Right atrium auricular region (tissue), 2 donors: ENCODE measurements around the gene WDR4. TPM values are rescaled to one million over a fixed set of nuclear protein-coding genes. Genes with fewer than 3 reads are reported as not detected.
"Not testable (repeated sequence)": the region's sequence is repeated elsewhere in the genome, so short reads cannot be mapped to it uniquely, and the experiment has no call there.

ENCODE experiments used
- DNase-seq: peaks from one replicate; pipeline ENCODE4 v3.0.0-alpha.2; 2019; ENCODE audit warnings: low spot score
- H3K27ac ChIP-seq, 2 donors: fragments of 200-600 bp; sonication (generic); 1 replicate in 1 of 2; 2 replicates in 1 of 2; pipeline ENCODE4 v1.5.1; 2016 to 2019
- H3K27me3 ChIP-seq, 2 donors: fragments of 200-600 bp; sonication (generic); one replicate each; pipeline versions ENCODE4 v1.5.1 to v1.6.0; 2017 to 2019
- H3K36me3 ChIP-seq: fragments of 200-600 bp; sonication (generic); one replicate; pipeline ENCODE4 v1.5.1; 2016
- H3K4me1 ChIP-seq, 2 donors: fragments of 200-600 bp; sonication (generic); one replicate each; pipeline versions ENCODE4 v1.5.1 to v1.6.0; 2017 to 2019
- H3K4me3 ChIP-seq, 2 donors: fragments of 200-600 bp; sonication (generic); 1 replicate in 1 of 2; 2 replicates in 1 of 2; pipeline ENCODE4 v1.5.1; 2017 to 2019; ENCODE audit warnings: mild to moderate bottlenecking in 1 of 2, moderate library complexity in 1 of 2
- H3K9me3 ChIP-seq, 2 donors: fragments of 200-600 bp; sonication (generic); one replicate each; pipeline ENCODE4 v1.5.1; 2019
- total RNA-seq, 2 donors: library from RNA; depleted of rRNA; stranded (reverse); fragments of >200 nt; gene quantifications; one replicate each; pipeline ENCODE4 v1.1.0, GENCODE V29; 2016
- TF ChIP-seq, protein P1 (sequence below), 2 donors: fragments of 200-600 bp; sonication (generic); IDR thresholded peaks; one replicate each; pipeline ENCODE4 v1.5.1; 2019; ENCODE audit warnings: antibody characterized with exemption in 2 of 2

The WDR4 gene
- total RNA-seq, 2 donors from 2014 or later = 1.7 to 4.8 TPM

DNA sequence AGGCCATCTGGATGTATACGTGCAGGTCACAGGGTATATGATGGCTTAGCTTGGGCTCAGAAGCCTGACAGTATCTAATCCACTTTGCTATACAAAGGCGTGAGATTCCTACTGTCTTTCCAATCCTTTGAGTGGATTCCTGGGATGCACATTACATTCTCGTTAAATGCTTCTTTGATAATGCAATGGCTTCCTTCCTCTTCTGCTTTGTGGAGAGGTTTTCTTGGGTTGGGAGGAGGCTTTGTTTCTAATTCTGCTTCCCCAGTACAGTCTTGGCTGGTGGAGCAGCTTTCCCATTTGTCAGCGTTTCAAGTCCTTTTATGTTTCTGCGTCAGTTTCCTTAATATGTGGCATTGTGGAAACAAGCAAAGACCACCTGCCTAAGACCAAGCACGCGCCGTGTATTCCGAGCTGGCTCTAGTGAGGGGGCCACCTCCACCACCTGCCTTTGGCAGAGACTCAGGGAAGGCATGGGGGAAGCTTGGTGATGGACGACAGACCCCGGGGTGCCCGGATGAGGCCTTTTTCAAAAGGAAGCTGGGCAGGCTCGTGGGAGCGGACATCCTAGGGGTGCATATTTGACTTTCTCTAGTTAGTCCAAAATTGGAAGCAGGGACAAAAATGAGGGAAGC, 72.7 kb downstream of the WDR4 start:
- H3K4me1 ChIP-seq = no peaks in the 10 kb centered on the region
- no peaks in the 10 kb centered on the region for H3K9me3 ChIP-seq
- no peak overlapping the region for H3K4me3 ChIP-seq
- H3K36me3 ChIP-seq = no peaks in the 10 kb centered on the region
- TF ChIP-seq, protein P1, sequence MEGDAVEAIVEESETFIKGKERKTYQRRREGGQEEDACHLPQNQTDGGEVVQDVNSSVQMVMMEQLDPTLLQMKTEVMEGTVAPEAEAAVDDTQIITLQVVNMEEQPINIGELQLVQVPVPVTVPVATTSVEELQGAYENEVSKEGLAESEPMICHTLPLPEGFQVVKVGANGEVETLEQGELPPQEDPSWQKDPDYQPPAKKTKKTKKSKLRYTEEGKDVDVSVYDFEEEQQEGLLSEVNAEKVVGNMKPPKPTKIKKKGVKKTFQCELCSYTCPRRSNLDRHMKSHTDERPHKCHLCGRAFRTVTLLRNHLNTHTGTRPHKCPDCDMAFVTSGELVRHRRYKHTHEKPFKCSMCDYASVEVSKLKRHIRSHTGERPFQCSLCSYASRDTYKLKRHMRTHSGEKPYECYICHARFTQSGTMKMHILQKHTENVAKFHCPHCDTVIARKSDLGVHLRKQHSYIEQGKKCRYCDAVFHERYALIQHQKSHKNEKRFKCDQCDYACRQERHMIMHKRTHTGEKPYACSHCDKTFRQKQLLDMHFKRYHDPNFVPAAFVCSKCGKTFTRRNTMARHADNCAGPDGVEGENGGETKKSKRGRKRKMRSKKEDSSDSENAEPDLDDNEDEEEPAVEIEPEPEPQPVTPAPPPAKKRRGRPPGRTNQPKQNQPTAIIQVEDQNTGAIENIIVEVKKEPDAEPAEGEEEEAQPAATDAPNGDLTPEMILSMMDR (IDR thresholded peaks at IDR 0.05) = no peak
- H3K27me3 ChIP-seq = no peaks in the 10 kb centered on the region
- no peak for DNase-seq
- H3K27ac ChIP-seq = no peak overlapping the region

DNA sequence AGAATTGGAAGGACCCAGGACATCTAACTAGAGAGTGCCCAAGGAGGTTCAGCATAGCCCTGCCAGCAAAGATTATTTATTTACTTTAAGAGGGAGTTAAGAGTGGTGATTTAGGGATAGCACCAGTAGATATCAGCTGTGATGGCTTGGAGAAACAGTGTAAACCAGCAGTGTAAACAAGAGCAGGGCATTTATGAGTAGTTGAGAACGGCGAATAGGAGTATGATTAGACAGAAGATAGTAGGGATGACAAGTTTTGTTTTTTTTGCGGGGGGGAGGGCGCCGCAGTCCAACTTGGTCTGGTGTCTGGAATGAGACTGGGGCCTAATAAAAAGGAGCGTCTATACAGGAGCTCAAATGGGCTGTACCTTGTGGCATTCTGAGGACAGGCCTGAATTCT, 77.7 kb downstream of the WDR4 start:
- H3K27me3 ChIP-seq, H3K9me3 ChIP-seq, H3K4me1 ChIP-seq, H3K27ac ChIP-seq, H3K4me3 ChIP-seq, DNase-seq, H3K36me3 ChIP-seq: not testable (repeated sequence)

DNA sequence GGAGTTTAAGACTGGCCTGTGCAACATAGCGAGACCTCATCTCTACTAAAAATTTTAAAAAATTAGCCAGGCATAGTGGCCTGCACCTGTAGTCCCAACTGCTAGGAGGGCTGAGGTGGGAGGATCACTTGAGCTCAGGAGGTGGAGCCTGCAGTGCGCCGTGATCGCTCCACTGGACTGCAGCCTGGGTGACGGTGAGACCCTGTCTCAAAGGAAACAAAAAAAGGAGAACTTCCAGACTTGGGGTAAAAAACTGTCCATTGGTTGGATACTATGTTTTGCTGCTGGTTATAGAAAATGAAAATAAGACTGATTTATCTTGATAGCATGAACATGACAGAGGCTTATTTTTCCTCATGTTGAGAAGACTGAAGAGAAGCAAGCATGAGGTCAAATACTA, 79.4 kb downstream of the WDR4 start:
- DNase-seq = no peak
- Histone ChIP-seq H3K27me3 (no peaks in the 10 kb centered on the region), H3K27ac (no peak overlapping the region), H3K36me3 (no peaks in the 10 kb centered on the region), H3K4me3 (no peak overlapping the region), H3K4me1 (no peaks in the 10 kb centered on the region), H3K9me3 (no peaks in the 10 kb centered on the region)
- TF ChIP-seq, protein P1 (IDR thresholded peaks at IDR 0.05) = no peak

DNA sequence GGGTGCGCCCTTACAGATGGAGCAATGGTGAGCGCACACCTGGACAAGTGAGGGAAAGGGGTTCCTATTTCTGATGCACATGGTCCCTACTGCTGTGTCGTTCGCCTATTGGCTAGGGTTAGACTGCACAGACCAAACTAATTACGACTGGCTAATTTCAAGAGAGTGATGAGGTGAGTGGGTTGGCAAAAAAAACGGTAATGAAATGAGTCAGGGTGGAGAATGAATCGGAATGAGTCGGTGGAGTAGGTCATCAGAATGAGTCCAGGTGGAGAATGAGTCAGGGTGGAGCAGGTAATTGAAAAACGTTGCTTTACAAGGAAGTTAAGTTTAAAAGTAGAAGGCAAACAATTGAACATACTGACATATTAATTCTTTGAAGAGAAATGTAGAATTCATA, 79.8 kb downstream of the WDR4 start:
- Histone ChIP-seq H3K27me3 (no peaks in the 10 kb centered on the region), H3K9me3 (no peaks in the 10 kb centered on the region), H3K4me1 (no peaks in the 10 kb centered on the region), H3K4me3 (no peak overlapping the region), H3K36me3 (no peaks in the 10 kb centered on the region), H3K27ac (no peak overlapping the region)
- TF ChIP-seq, protein P1 (IDR thresholded peaks at IDR 0.05) = no peak
- no peak for DNase-seq

Other genes with a start within 250 kb of the WDR4 start
- gene PDE9A, start 225.9 kb downstream of the WDR4 start, total RNA-seq = 1 to 10 TPM; 1.1 to 2.0 TPM
- 10 to 100 TPM; 28.8 to 37.4 TPM for gene NDUFV3, start 13.8 kb upstream of the WDR4 start, total RNA-seq
- not detected for gene ERVH48-1, start 46.1 kb upstream of the WDR4 start, total RNA-seq
- gene PKNOX1, start 95.0 kb upstream of the WDR4 start, total RNA-seq = 10 to 100 TPM in 1 of 2 donors, 1 to 10 TPM in 1; 7.5 to 10.1 TPM
- 1 to 10 TPM; 8.3 to 9.3 TPM for gene CBS, start 196.3 kb upstream of the WDR4 start, total RNA-seq
- gene U2AF1, start 228.0 kb upstream of the WDR4 start, total RNA-seq = 10 to 100 TPM; 17.8 to 24.3 TPM